HEK293 (cell line): ENCODE results near the gene PCCA.
"Not testable (repeated sequence)": the region's sequence is repeated elsewhere in the genome, so short reads cannot be mapped to it uniquely, and the experiment has no call there.

Experiments
- CTCF ChIA-PET: fragments of 350-600 bp; formaldehyde crosslinking; extraction: SDS; loops from one replicate; lab custom pipeline; 2021; ENCODE audit warnings: antibody characterized with exemption; lab: Yijun Ruan, JAX
- POLR2A ChIA-PET: fragments of 300-600 bp; formaldehyde crosslinking; extraction: SDS; loops from one replicate; lab custom pipeline; 2020; ENCODE audit warnings: antibody characterized with exemption, inconsistent platforms; lab: Yijun Ruan, JAX
- H3K27ac ChIP-seq: fragments of 200-500 bp; sonication (Bioruptor generic); 2 replicates; pipeline ENCODE4 v1.5.1; 2014; ENCODE audit warnings: low read depth, low read length, control low read depth, inconsistent platforms; ENCODE audit errors: extremely low read depth
- H3K36me3 ChIP-seq, 2 experiments: fragments of 200-500 bp in 1 of 2; sonication (Bioruptor generic) in 1 of 2; 1 replicate in 1 of 2; 2 replicates in 1 of 2; pipeline ENCODE4 v1.5.1; 2014 to 2017; ENCODE audit warnings: inconsistent platforms in 2 of 2, low read length in 2 of 2; ENCODE audit not compliant: control insufficient read depth in 2 of 2, insufficient read depth in 1 of 2
- H3K4me1 ChIP-seq: fragments of 200-500 bp; sonication (Bioruptor generic); 2 replicates; pipeline ENCODE4 v1.5.1; 2014; ENCODE audit warnings: mild to moderate bottlenecking, low read length, inconsistent platforms; ENCODE audit not compliant: control insufficient read depth, insufficient read depth
- H3K4me3 ChIP-seq: 2 replicates; pipeline ENCODE4 v1.5.1; 2011; ENCODE audit warnings: low read depth, mild to moderate bottlenecking, control low read depth, low read length, moderate library complexity
- H3K9me3 ChIP-seq: fragments of 200-500 bp; sonication (Bioruptor generic); 2 replicates; pipeline ENCODE4 v1.5.1; 2014; ENCODE audit warnings: low read depth, low read length, inconsistent platforms; ENCODE audit not compliant: control insufficient read depth, insufficient read depth
- FEZF1 ChIP-seq: fragments of 450-650 bp; formaldehyde crosslinking; IDR thresholded peaks from 2 replicates; pipeline ENCODE4 v1.5.1; 2016; ENCODE audit warnings: missing biosample characterization, missing genetic modification characterization
- IKZF3 ChIP-seq: fragments of 450-650 bp; IDR thresholded peaks from 2 replicates; pipeline ENCODE4 v1.5.0; 2018; ENCODE audit warnings: missing biosample characterization, mild to moderate bottlenecking, missing genetic modification characterization, moderate library complexity
- OSR2 ChIP-seq: fragments of 450-650 bp; formaldehyde crosslinking; IDR thresholded peaks from 2 replicates; pipeline ENCODE4 v1.5.1; 2016; ENCODE audit warnings: missing biosample characterization, missing genetic modification characterization
- PBX3 ChIP-seq: sonication (generic); formaldehyde crosslinking; IDR thresholded peaks from 2 replicates; pipeline ENCODE4 v1.8.1; 2022; ENCODE audit warnings: mild to moderate bottlenecking, moderate library complexity, missing genetic modification reagents
- PRDM4 ChIP-seq: fragments of 450-650 bp; formaldehyde crosslinking; IDR thresholded peaks from 2 replicates; pipeline ENCODE4 v1.5.1; 2017; ENCODE audit warnings: missing biosample characterization, missing genetic modification characterization
- PRDM6 ChIP-seq: fragments of 450-650 bp; formaldehyde crosslinking; IDR thresholded peaks from 2 replicates; pipeline ENCODE4 v1.5.1; 2017; ENCODE audit warnings: missing biosample characterization, missing genetic modification characterization
- SALL2 ChIP-seq: fragments of 450-650 bp; formaldehyde crosslinking; IDR thresholded peaks from 2 replicates; pipeline ENCODE4 v1.5.0; 2017; ENCODE audit warnings: missing biosample characterization, mild to moderate bottlenecking, missing genetic modification characterization, borderline replicate concordance
- SP3 ChIP-seq: fragments of 450-650 bp; formaldehyde crosslinking; IDR thresholded peaks from 2 replicates; pipeline ENCODE4 v1.5.1; 2016; ENCODE audit warnings: missing biosample characterization, missing genetic modification characterization
- ZBTB17 ChIP-seq: fragments of 450-650 bp; formaldehyde crosslinking; IDR thresholded peaks from 2 replicates; pipeline ENCODE4 v1.5.1; 2016; ENCODE audit warnings: missing biosample characterization, missing genetic modification characterization
- ZBTB21 ChIP-seq: fragments of 450-650 bp; formaldehyde crosslinking; IDR thresholded peaks from 2 replicates; pipeline ENCODE4 v1.5.1; 2017; ENCODE audit warnings: missing biosample characterization, missing genetic modification characterization
- ZBTB6 ChIP-seq: fragments of 450-650 bp; formaldehyde crosslinking; IDR thresholded peaks from 2 replicates; pipeline ENCODE4 v1.5.1; 2017; ENCODE audit warnings: missing biosample characterization, missing genetic modification characterization
- ZNF132 ChIP-seq: fragments of 450-650 bp; formaldehyde crosslinking; IDR thresholded peaks from 2 replicates; pipeline ENCODE4 v1.5.1; 2017; ENCODE audit warnings: missing biosample characterization, missing genetic modification characterization, borderline replicate concordance
- ZNF175 ChIP-seq: fragments of 450-650 bp; formaldehyde crosslinking; IDR thresholded peaks from 2 replicates; pipeline ENCODE4 v1.5.1; 2016; ENCODE audit warnings: missing biosample characterization, missing genetic modification characterization
- ZNF24 ChIP-seq: fragments of 450-650 bp; formaldehyde crosslinking; IDR thresholded peaks from 2 replicates; pipeline ENCODE4 v1.5.1; 2016; ENCODE audit warnings: missing biosample characterization, missing genetic modification characterization
- ZNF341 ChIP-seq: fragments of 450-650 bp; formaldehyde crosslinking; IDR thresholded peaks from 2 replicates; pipeline ENCODE4; 2016; ENCODE audit warnings: low read depth, missing biosample characterization, missing genetic modification characterization
- ZNF629 ChIP-seq: fragments of 450-650 bp; formaldehyde crosslinking; IDR thresholded peaks from 2 replicates; pipeline ENCODE4 v1.5.1; 2017; ENCODE audit warnings: missing biosample characterization, missing genetic modification characterization
- TF ChIP-seq, protein P1 (sequence below): fragments of 450-650 bp; formaldehyde crosslinking; IDR thresholded peaks from 2 replicates; pipeline ENCODE4 v1.5.1; 2016; ENCODE audit warnings: missing biosample characterization, missing genetic modification characterization, low read depth
- TF ChIP-seq, protein P2 (sequence below): fragments of 450-650 bp; formaldehyde crosslinking; IDR thresholded peaks from 2 replicates; pipeline ENCODE4 v1.5.1; 2016; ENCODE audit warnings: missing biosample characterization, missing genetic modification characterization

PCCA gene

GRCh38 chr13:100098445-100099116 lies 9.7 kb downstream of the PCCA start (continued):
- TF ChIP-seq OSR2 (0 out of 2 replicates have a peak, but pooled peaks have one; percentile 74), PRDM4 (tag by site-specific recombination) (peak; percentile 43; the same call in 1 of the 2 replicates), ZNF629 (peak; percentile 70), FEZF1 (tag by site-specific recombination) (peak; percentile 48; the same call in 1 of the 2 replicates), ZBTB21 (tag by site-specific recombination) (peak; percentile 19; the same call in 1 of the 2 replicates), ZBTB6 (tag by site-specific recombination) (peak; percentile 94), SALL2 (tag by site-specific recombination) (no peak), PBX3 (CRISPR knock-in tag) (no peak), ZNF132 (tag by site-specific recombination) (0 out of 2 replicates have a peak, but pooled peaks have one; percentile 65), ZBTB17 (tag by site-specific recombination) (peak; percentile 95), PRDM6 (tag by site-specific recombination) (peak; percentile 92), ZNF175 (tag by site-specific recombination) (no peak), SP3 (0 out of 2 replicates have a peak, but pooled peaks have one; percentile 16), ZNF341 (tag by site-specific recombination) (peak; percentile 37; the same call in 1 of the 2 replicates), IKZF3 (tag by site-specific recombination) (peak; percentile 44; the same call in 1 of the 2 replicates)
- TF ChIP-seq, protein P1, sequence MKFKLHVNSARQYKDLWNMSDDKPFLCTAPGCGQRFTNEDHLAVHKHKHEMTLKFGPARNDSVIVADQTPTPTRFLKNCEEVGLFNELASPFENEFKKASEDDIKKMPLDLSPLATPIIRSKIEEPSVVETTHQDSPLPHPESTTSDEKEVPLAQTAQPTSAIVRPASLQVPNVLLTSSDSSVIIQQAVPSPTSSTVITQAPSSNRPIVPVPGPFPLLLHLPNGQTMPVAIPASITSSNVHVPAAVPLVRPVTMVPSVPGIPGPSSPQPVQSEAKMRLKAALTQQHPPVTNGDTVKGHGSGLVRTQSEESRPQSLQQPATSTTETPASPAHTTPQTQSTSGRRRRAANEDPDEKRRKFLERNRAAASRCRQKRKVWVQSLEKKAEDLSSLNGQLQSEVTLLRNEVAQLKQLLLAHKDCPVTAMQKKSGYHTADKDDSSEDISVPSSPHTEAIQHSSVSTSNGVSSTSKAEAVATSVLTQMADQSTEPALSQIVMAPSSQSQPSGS (tag by site-specific recombination) = peak; percentile 75

DNA sequence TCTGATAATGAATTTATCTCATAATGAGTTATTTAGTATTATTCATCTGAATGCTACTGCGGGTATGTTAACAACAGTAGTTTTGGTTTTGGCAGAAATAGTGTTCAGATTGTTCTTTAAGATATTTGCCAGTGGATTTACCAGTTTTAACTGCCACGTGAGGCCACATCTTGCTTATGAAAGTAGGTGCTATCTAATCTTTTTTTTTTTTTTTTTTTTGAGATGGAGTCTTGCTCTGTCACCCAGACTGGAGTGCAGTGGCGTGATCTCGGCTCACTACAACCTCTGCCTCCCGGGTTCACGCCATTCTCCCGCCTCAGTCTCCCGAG lies 10.2 kb downstream of the PCCA start:
- H3K4me1 ChIP-seq, H3K36me3 ChIP-seq, H3K4me3 ChIP-seq, H3K9me3 ChIP-seq, H3K27ac ChIP-seq: not testable (repeated sequence)
- TF ChIP-seq, protein P1 (tag by site-specific recombination) = 0 out of 2 replicates have a peak, but pooled peaks have one; percentile 0
- TF ChIP-seq ZNF24 (tag by site-specific recombination) (peak; percentile 10; the same call in 1 of the 2 replicates), OSR2 (peak; percentile 1; the same call in 1 of the 2 replicates)
- TF ChIP-seq, protein P2, sequence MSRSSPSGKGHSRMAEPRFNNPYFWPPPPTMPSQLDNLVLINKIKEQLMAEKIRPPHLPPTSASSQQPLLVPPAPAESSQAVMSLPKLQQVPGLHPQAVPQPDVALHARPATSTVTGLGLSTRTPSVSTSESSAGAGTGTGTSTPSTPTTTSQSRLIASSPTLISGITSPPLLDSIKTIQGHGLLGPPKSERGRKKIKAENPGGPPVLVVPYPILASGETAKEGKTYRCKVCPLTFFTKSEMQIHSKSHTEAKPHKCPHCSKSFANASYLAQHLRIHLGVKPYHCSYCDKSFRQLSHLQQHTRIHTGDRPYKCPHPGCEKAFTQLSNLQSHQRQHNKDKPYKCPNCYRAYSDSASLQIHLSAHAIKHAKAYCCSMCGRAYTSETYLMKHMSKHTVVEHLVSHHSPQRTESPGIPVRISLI (tag by site-specific recombination) = peak; percentile 79; the same call in 1 of the 2 replicates
- ChIA-PET POLR2A (interaction anchor here (1.9 to 2.2 kb wide), 2 partner anchors 10 to 116 kb away, joined by 9 to 11 read pairs; partner anchors contain the start of gene PCCA), CTCF (interaction anchor here (0.6 to 1.2 kb wide), 3 partner anchors 10 to 661 kb away, joined by 3 to 5 read pairs (median 3); partner anchors contain the start of gene PCCA)
